HEK293 (cell line): ENCODE results near the gene MERTK.

ENCODE experiments used
- CTCF ChIA-PET: fragments of 350-600 bp; formaldehyde crosslinking; extraction: SDS; loops from one replicate; lab custom pipeline; 2021; ENCODE audit warnings: antibody characterized with exemption; lab: Yijun Ruan, JAX
- POLR2A ChIA-PET: fragments of 300-600 bp; formaldehyde crosslinking; extraction: SDS; loops from one replicate; lab custom pipeline; 2020; ENCODE audit warnings: antibody characterized with exemption, inconsistent platforms; lab: Yijun Ruan, JAX
- H3K27ac ChIP-seq: fragments of 200-500 bp; sonication (Bioruptor generic); 2 replicates; pipeline ENCODE4 v1.5.1; 2014; ENCODE audit warnings: low read depth, low read length, control low read depth, inconsistent platforms; ENCODE audit errors: extremely low read depth
- H3K36me3 ChIP-seq, 2 experiments: fragments of 200-500 bp in 1 of 2; sonication (Bioruptor generic) in 1 of 2; 1 replicate in 1 of 2; 2 replicates in 1 of 2; pipeline ENCODE4 v1.5.1; 2014 to 2017; ENCODE audit warnings: inconsistent platforms in 2 of 2, low read length in 2 of 2; ENCODE audit not compliant: control insufficient read depth in 2 of 2, insufficient read depth in 1 of 2
- H3K4me1 ChIP-seq: fragments of 200-500 bp; sonication (Bioruptor generic); 2 replicates; pipeline ENCODE4 v1.5.1; 2014; ENCODE audit warnings: mild to moderate bottlenecking, low read length, inconsistent platforms; ENCODE audit not compliant: control insufficient read depth, insufficient read depth
- H3K4me3 ChIP-seq: 2 replicates; pipeline ENCODE4 v1.5.1; 2011; ENCODE audit warnings: low read depth, mild to moderate bottlenecking, control low read depth, low read length, moderate library complexity
- H3K9me3 ChIP-seq: fragments of 200-500 bp; sonication (Bioruptor generic); 2 replicates; pipeline ENCODE4 v1.5.1; 2014; ENCODE audit warnings: low read depth, low read length, inconsistent platforms; ENCODE audit not compliant: control insufficient read depth, insufficient read depth
- KLF10 ChIP-seq: fragments of 450-650 bp; IDR thresholded peaks from 2 replicates; pipeline ENCODE4 v1.5.1; 2018; ENCODE audit warnings: missing biosample characterization, mild to moderate bottlenecking, missing genetic modification characterization
- KLF17 ChIP-seq: fragments of 450-650 bp; formaldehyde crosslinking; IDR thresholded peaks from 2 replicates; pipeline ENCODE4 v1.5.1; 2016; ENCODE audit warnings: missing biosample characterization, missing genetic modification characterization
- SETDB1 ChIP-seq: IDR thresholded peaks from one replicate; pipeline ENCODE4 v1.6.1; 2017; ENCODE audit warnings: mild to moderate bottlenecking, low read length, moderate library complexity, mixed read lengths; ENCODE audit not compliant: insufficient read length
- ZBTB26 ChIP-seq: fragments of 450-650 bp; formaldehyde crosslinking; optimal IDR thresholded peaks from 2 replicates; pipeline ENCODE3; 2016; ENCODE audit warnings: missing biosample characterization, mild to moderate bottlenecking, missing genetic modification characterization
- ZNF155 ChIP-seq: fragments of 450-650 bp; formaldehyde crosslinking; IDR thresholded peaks from 2 replicates; pipeline ENCODE4 v1.5.1; 2016; ENCODE audit warnings: missing biosample characterization, missing genetic modification characterization
- ZNF23 ChIP-seq: fragments of 450-650 bp; formaldehyde crosslinking; IDR thresholded peaks from 2 replicates; pipeline ENCODE4 v1.5.1; 2016; ENCODE audit warnings: missing biosample characterization, missing genetic modification characterization, borderline replicate concordance
- ZNF239 ChIP-seq: fragments of 450-650 bp; formaldehyde crosslinking; IDR thresholded peaks from 2 replicates; pipeline ENCODE4 v1.5.1; 2016; ENCODE audit warnings: missing biosample characterization, missing genetic modification characterization
- ZNF26 ChIP-seq: fragments of 450-650 bp; formaldehyde crosslinking; IDR thresholded peaks from 2 replicates; pipeline ENCODE4 v1.5.1; 2016; ENCODE audit warnings: missing biosample characterization, missing genetic modification characterization
- ZNF274 ChIP-seq, 2 experiments: fragments of 200-500 bp in 1 of 2; fragments of 450-650 bp in 1 of 2; sonication (Bioruptor generic) in 1 of 2; formaldehyde crosslinking in 1 of 2; IDR thresholded peaks; 2 replicates each; pipeline versions ENCODE4 v1.5.1 to v1.6.1; 2014 to 2016; ENCODE audit warnings: borderline replicate concordance in 1 of 2, inconsistent platforms in 1 of 2, low read length in 1 of 2, missing biosample characterization in 1 of 2, missing genetic modification characterization in 1 of 2
- ZNF292 ChIP-seq: fragments of 450-650 bp; formaldehyde crosslinking; IDR thresholded peaks from 2 replicates; pipeline ENCODE4 v1.5.1; 2016; ENCODE audit warnings: low read depth, missing biosample characterization, missing genetic modification characterization, borderline replicate concordance
- ZNF324 ChIP-seq: fragments of 450-650 bp; formaldehyde crosslinking; IDR thresholded peaks from 2 replicates; pipeline ENCODE4 v1.5.1; 2016; ENCODE audit warnings: missing biosample characterization, missing genetic modification characterization
- ZNF404 ChIP-seq: fragments of 450-650 bp; formaldehyde crosslinking; IDR thresholded peaks from 2 replicates; pipeline ENCODE4 v1.5.1; 2017; ENCODE audit warnings: missing biosample characterization, missing genetic modification characterization
- ZNF416 ChIP-seq: fragments of 450-650 bp; formaldehyde crosslinking; IDR thresholded peaks from 2 replicates; pipeline ENCODE4 v1.5.1; 2016; ENCODE audit warnings: missing biosample characterization, missing genetic modification characterization
- ZNF544 ChIP-seq: fragments of 450-650 bp; formaldehyde crosslinking; IDR thresholded peaks from 2 replicates; pipeline ENCODE4 v1.5.0; 2017; ENCODE audit warnings: missing biosample characterization, missing genetic modification characterization
- ZNF654 ChIP-seq: fragments of 450-650 bp; formaldehyde crosslinking; IDR thresholded peaks from 2 replicates; pipeline ENCODE4 v1.5.1; 2016; ENCODE audit warnings: low read depth, missing biosample characterization, missing genetic modification characterization
- ZNF747 ChIP-seq: fragments of 450-650 bp; formaldehyde crosslinking; IDR thresholded peaks from 2 replicates; pipeline ENCODE4 v1.5.1; 2016; ENCODE audit warnings: missing biosample characterization, missing genetic modification characterization
- ZNF843 ChIP-seq: fragments of 450-650 bp; formaldehyde crosslinking; IDR thresholded peaks from 2 replicates; pipeline ENCODE4 v1.5.1; 2016; ENCODE audit warnings: missing biosample characterization, missing genetic modification characterization

The MERTK gene

GRCh38 chr2:111983478-111984212 lies 85.2 kb downstream of the MERTK start:
- POLR2A ChIA-PET = no interaction called here
- peaks cover 4% of the 10 kb centered on the region; the same call in 1 of the 2 replicates for H3K4me1 ChIP-seq
- TF ChIP-seq ZNF324 (no peak), ZBTB26 (tag by site-specific recombination) (no peak), KLF10 (tag by site-specific recombination) (no peak)
- TF ChIP-seq, all 188 proteins: peak for 0
- Histone ChIP-seq H3K9me3 (no peaks in the 10 kb centered on the region), H3K27ac (no peak overlapping the region), H3K36me3 (peaks cover 4 to 33% of the 10 kb centered on the region in 2 experiments; a peak in 2 of 3 replicates), H3K4me3 (no peak overlapping the region)
- CTCF ChIA-PET = no interaction called here

- no peak for TF ChIP-seq KLF17 (tag by site-specific recombination)
- TF ChIP-seq ZNF239 = no peak
- TF ChIP-seq ZNF23 (tag by site-specific recombination) = no peak
- no peak for TF ChIP-seq ZNF292 (tag by site-specific recombination)
- TF ChIP-seq ZNF544 = no peak
- TF ChIP-seq ZNF416 (tag by site-specific recombination) = no peak
- no peak for TF ChIP-seq ZNF155
- TF ChIP-seq ZNF747 (tag by site-specific recombination) = no peak
- no peak for TF ChIP-seq ZNF274 (IDR thresholded peaks at IDR 0.05; ENCODE audit: low read length)
- no peak for TF ChIP-seq ZNF274 (tag by site-specific recombination; IDR thresholded peaks at IDR 0.05; ENCODE audit: borderline replicate concordance)
- TF ChIP-seq ZNF654 (tag by site-specific recombination) = no peak
- no peak for TF ChIP-seq ZNF26
- no peak for TF ChIP-seq ZNF843 (tag by site-specific recombination)
- Histone ChIP-seq H3K27ac (no peak overlapping the region), H3K36me3 (peaks cover 4 to 33% of the 10 kb centered on the region in 2 experiments; a peak in 2 of 3 replicates), H3K4me1 (peaks cover 4% of the 10 kb centered on the region; the same call in 1 of the 2 replicates), H3K4me3 (no peak overlapping the region), H3K9me3 (no peaks in the 10 kb centered on the region)
- POLR2A ChIA-PET = no interaction called here
- CTCF ChIA-PET = no interaction called here
Measured at GRCh38 chr2:111984213-111984604, 85.8 kb downstream of the MERTK start.

- CTCF ChIA-PET = no interaction called here
- TF ChIP-seq ZNF404 (no peak), SETDB1 (peak; percentile 14)
- H3K36me3 ChIP-seq = peaks cover 4 to 33% of the 10 kb centered on the region in 2 experiments; a peak in 2 of 3 replicates
- no peaks in the 10 kb centered on the region for H3K9me3 ChIP-seq
- H3K27ac ChIP-seq = no peak overlapping the region
- no peak overlapping the region for H3K4me3 ChIP-seq
- H3K4me1 ChIP-seq = peaks cover 4% of the 10 kb centered on the region; the same call in 1 of the 2 replicates
- POLR2A ChIA-PET = interaction anchor here (0.6 kb wide), 1 partner anchor 85 kb away, joined by 3 read pairs; no protein-coding TSS in a partner anchor
Measured at GRCh38 chr2:111985514-111985913, 87.1 kb downstream of the MERTK start.
